ENCODE results near the gene ZNF780A. TPM values are rescaled to one million over a fixed set of nuclear protein-coding genes. Genes with fewer than 3 reads are reported as not detected.
A peak's percentile ranks its signal among the peaks of the same experiment; 100 is the strongest.

Gene ZNF780A
- total and polyA plus RNA-seq, 7 experiments from 2014 or later, result 13.9 to 49.5 (median 21.2) TPM

DNA sequence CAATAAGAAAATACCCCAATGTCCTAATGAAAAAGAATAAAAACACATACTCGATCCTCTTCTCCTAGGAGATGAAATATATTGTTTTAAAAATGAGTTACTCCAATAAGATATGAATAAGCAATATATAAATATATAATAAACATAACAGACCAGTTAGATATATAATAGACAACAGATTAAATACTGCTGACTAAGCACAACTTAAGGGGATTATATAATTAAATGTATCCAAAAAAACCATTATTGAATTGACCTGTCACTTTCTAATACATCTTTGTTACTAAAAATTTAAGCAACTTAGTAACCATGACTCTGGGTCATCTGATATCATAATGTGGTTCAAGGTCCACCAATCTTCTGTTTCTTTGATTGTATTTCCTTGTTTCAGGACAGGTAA lies 20.7 kb downstream of the ZNF780A start:
- no peak overlapping the region for H3K4me3 ChIP-seq (ENCODE audit: low read length)
- Mint-ChIP-seq H3K27ac (no peak overlapping the region), H3K9me3 (peaks cover 0 to 61% (median 22%) of the 10 kb centered on the region in 11 donors), H3K4me3 (no peak overlapping the region), H3K27me3 (no peaks in the 10 kb centered on the region), H3K4me1 (no peaks in the 10 kb centered on the region), H3K36me3 (peaks cover 9 to 63% (median 61%) of the 10 kb centered on the region in 5 donors)
- H3K27me3 ChIP-seq (ENCODE audit: control insufficient read depth in 2 of 2, insufficient read depth in 2 of 2, low read length in 2 of 2), result no peaks in the 10 kb centered on the region
- peaks cover 0 to 14% (median 2%) of the 10 kb centered on the region in 3 experiments for H3K36me3 ChIP-seq (ENCODE audit: control insufficient read depth in 2 of 3, insufficient read depth in 3 of 3, low read length in 3 of 3)
- POLR2A ChIA-PET, result interaction anchor here (1.9 kb wide), 1 partner anchor 14 kb away, joined by 5 read pairs; the partner anchor contains the start of gene ZNF780B
- peaks cover 0 to 23% (median 0%) of the 10 kb centered on the region in 3 experiments for H3K9me3 ChIP-seq (ENCODE audit: control insufficient read depth in 2 of 3, low read length in 3 of 3)
- no peak for DNase-seq
- no peaks in the 10 kb centered on the region for H3K4me1 ChIP-seq (ENCODE audit: control insufficient read depth in 2 of 2, insufficient read depth in 2 of 2, low read length in 2 of 2)
- CTCF ChIA-PET, result no interaction called here
- intact Hi-C loops (cut with micrococcal nuclease), result loop anchor here in 1 of 2 donors (10.0 kb wide), 1 partner anchor 45 kb away; no protein-coding TSS in a partner anchor
- no peak for ATAC-seq
- H3K27ac ChIP-seq (ENCODE audit: low read depth, low read length), result no peak overlapping the region

DNA sequence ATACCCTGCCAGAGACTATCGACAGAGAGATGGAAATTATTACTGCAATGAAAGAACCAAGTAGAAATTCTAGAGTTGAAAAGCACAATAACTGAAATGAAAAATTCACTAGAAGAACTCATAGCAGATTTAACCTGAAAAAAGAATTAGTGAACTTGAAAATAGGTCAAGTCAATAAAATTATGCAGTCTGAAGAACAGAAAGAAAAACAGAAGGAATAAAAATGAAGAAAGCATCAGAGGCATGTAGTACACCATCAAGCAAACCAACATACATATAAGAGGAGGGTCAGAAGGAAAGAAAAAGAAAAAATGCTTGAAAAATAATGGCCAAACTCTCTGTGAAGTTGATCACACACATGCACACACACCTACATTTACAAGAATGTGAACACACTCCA lies 31.1 kb downstream of the ZNF780A start:
- Histone ChIP-seq H3K27me3 (ENCODE audit: control insufficient read depth in 2 of 2, insufficient read depth in 2 of 2, low read length in 2 of 2) (no peaks in the 10 kb centered on the region), H3K27ac (ENCODE audit: low read depth, low read length) (no peak overlapping the region), H3K9me3 (ENCODE audit: control insufficient read depth in 2 of 3, low read length in 3 of 3) (peaks cover 0 to 13% (median 0%) of the 10 kb centered on the region in 3 experiments), H3K4me1 (ENCODE audit: control insufficient read depth in 2 of 2, insufficient read depth in 2 of 2, low read length in 2 of 2) (peaks cover 8 to 10% of the 10 kb centered on the region in 2 donors), H3K4me3 (ENCODE audit: low read length) (no peak overlapping the region), H3K36me3 (ENCODE audit: control insufficient read depth in 2 of 3, insufficient read depth in 3 of 3, low read length in 3 of 3) (peaks cover 0 to 7% (median 0%) of the 10 kb centered on the region in 3 experiments)
- DNase-seq, result no peak
- Mint-ChIP-seq H3K4me1 (peaks cover 10 to 28% (median 22%) of the 10 kb centered on the region in 7 donors), H3K27me3 (peaks cover 0 to 14% (median 6%) of the 10 kb centered on the region in 5 donors), H3K36me3 (peaks cover 0 to 16% (median 10%) of the 10 kb centered on the region in 5 donors), H3K27ac (no peak overlapping the region), H3K9me3 (peaks cover 8 to 53% (median 33%) of the 10 kb centered on the region in 11 donors), H3K4me3 (no peak overlapping the region)
- intact Hi-C loops (cut with micrococcal nuclease), result loop anchor here in 1 of 2 donors (5.0 kb wide), 1 partner anchor 33 kb away; the partner anchor contains the start of gene ZNF780A
- ChIA-PET CTCF (no interaction called here), POLR2A (no interaction called here)
- ATAC-seq, result no peak

DNA sequence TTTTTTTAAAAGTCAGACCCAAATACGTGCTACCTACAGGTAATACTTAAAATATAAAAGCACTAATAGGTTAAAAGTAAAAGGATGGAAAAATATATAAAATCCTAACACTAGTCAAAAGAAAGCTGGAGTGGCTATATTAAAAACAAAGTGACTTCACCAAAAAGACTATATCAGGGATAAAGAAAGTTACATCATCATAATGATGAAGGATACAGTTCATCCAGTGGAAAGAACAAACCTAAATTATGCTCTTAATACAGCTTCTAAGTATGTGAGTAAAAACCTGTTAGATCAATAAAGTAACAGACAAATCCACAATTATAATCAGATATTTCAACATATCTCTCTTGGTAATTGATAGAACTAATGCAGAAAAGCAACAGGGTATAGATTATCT lies 33.6 kb downstream of the ZNF780A start:
- Histone ChIP-seq H3K9me3 (ENCODE audit: control insufficient read depth in 2 of 3, low read length in 3 of 3) (peaks cover 0 to 13% (median 0%) of the 10 kb centered on the region in 3 experiments), H3K27me3 (ENCODE audit: control insufficient read depth in 2 of 2, insufficient read depth in 2 of 2, low read length in 2 of 2) (no peaks in the 10 kb centered on the region), H3K4me3 (ENCODE audit: low read length) (no peak overlapping the region), H3K27ac (ENCODE audit: low read depth, low read length) (no peak overlapping the region), H3K36me3 (ENCODE audit: control insufficient read depth in 2 of 3, insufficient read depth in 3 of 3, low read length in 3 of 3) (peaks cover 0 to 7% (median 0%) of the 10 kb centered on the region in 3 experiments), H3K4me1 (ENCODE audit: control insufficient read depth in 2 of 2, insufficient read depth in 2 of 2, low read length in 2 of 2) (peaks cover 12% of the 10 kb centered on the region in 2 donors)
- DNase-seq (no peak), ATAC-seq (no peak)
- Mint-ChIP-seq H3K4me1 (peaks cover 31 to 52% (median 46%) of the 10 kb centered on the region in 7 donors), H3K9me3 (peaks cover 7 to 41% (median 24%) of the 10 kb centered on the region in 11 donors), H3K27ac (peak overlapping the region in 4 of 9 donors; percentile 89 to 99 (median 98)), H3K4me3 (peak overlapping the region in 9 of 10 donors; percentile 97 to 100 (median 99)), H3K36me3 (peaks cover 17 to 34% (median 22%) of the 10 kb centered on the region in 5 donors), H3K27me3 (peaks cover 0 to 14% (median 6%) of the 10 kb centered on the region in 5 donors)
- ChIA-PET POLR2A (interaction anchor here (2.8 to 3.4 kb wide), 2 partner anchors 33 to 60 kb away, joined by 12 to 13 read pairs; partner anchors contain the start of genes ZNF546 and ZNF780A), CTCF (no interaction called here)
- intact Hi-C loops (cut with micrococcal nuclease), result loop anchor here in 1 of 2 donors (5.0 kb wide), 1 partner anchor 35 kb away; the partner anchor contains the start of gene ZNF780A

- CTCF ChIA-PET, result no interaction called here
- H3K27me3 Mint-ChIP-seq, result peaks cover 0 to 14% (median 6%) of the 10 kb centered on the region in 5 donors
- peaks cover 17 to 39% (median 27%) of the 10 kb centered on the region in 5 donors for H3K36me3 Mint-ChIP-seq
- H3K4me3 ChIP-seq (ENCODE audit: low read length), result peak overlapping the region; percentile 81
- peaks cover 31 to 59% (median 52%) of the 10 kb centered on the region in 7 donors for H3K4me1 Mint-ChIP-seq
- POLR2A ChIA-PET, result interaction anchor here (1.4 to 3.4 kb wide), 5 partner anchors 14 to 86 kb away, joined by 5 to 13 read pairs (median 6); partner anchors contain the start of genes PSMC4, ZNF546 and ZNF780A
- H3K4me3 Mint-ChIP-seq, result peak overlapping the region; percentile 97 to 100 (median 99)
- ATAC-seq, result no peak
- H3K4me1 ChIP-seq (ENCODE audit: control insufficient read depth in 2 of 2, insufficient read depth in 2 of 2, low read length in 2 of 2), result peaks cover 12% of the 10 kb centered on the region in 2 donors
- no peaks in the 10 kb centered on the region for H3K27me3 ChIP-seq (ENCODE audit: control insufficient read depth in 2 of 2, insufficient read depth in 2 of 2, low read length in 2 of 2)
- peak overlapping the region; percentile 89 for H3K27ac ChIP-seq (ENCODE audit: low read depth, low read length)
- no peak for DNase-seq
- H3K36me3 ChIP-seq (ENCODE audit: control insufficient read depth in 2 of 3, insufficient read depth in 3 of 3, low read length in 3 of 3), result peaks cover 0 to 7% (median 0%) of the 10 kb centered on the region in 3 experiments
- peaks cover 5 to 37% (median 23%) of the 10 kb centered on the region in 11 donors for H3K9me3 Mint-ChIP-seq
- peak overlapping the region; percentile 48 to 99 (median 96) for H3K27ac Mint-ChIP-seq
- peaks cover 0 to 13% (median 0%) of the 10 kb centered on the region in 3 experiments for H3K9me3 ChIP-seq (ENCODE audit: control insufficient read depth in 2 of 3, low read length in 3 of 3)
- intact Hi-C loops (cut with micrococcal nuclease), result loop anchor here (1.0 to 5.0 kb wide), 4 partner anchors 34 to 85 kb away; partner anchors contain the start of genes ZNF780A (in 2 of the 2), PSMC4 (in 1 of the 2) and ZNF546 (in 1 of the 2)
These were observed 34.2 kb downstream of the ZNF780A start for GRCh38 chr19:40056505-40056904.

DNA sequence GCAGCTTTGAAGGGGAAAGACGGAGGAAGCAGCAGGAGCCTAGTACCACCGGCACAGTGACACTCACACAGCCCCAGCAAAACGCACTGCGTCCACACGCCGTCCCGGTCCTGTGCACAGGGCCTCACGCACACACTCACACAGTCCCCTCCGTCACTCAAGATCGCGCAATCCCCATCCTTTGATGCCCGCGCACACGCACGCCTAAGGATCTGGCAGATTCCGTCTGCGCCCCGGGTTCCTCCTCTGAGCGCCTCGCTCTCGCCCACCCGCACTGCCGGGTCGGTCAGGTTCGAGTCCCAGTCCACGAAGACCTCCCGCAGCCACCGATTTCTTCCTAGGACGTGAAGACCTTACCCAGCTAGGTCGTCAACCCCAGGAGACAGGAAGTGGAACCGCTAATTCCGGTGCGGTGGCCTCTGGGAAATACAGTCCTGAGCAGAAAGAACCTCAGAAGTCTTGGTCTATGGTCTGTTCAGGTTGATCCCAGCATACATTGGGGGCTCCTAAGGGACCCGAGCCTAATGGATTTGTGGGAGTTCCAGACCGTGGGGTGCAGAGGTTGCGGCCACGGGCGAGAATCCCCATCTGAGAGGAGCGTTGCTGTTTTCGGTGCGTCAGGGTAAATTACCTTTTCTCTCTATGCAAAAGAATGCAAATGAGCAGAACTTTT lies 34.8 kb downstream of the ZNF780A start, which contains the start of gene ZNF780B:
ZNF780B (minus strand) TSS at position 400 of the 673 bp plus-strand sequence. CDS start 5,899 bp downstream, outside the sequence.
- peaks cover 17 to 42% (median 30%) of the 10 kb centered on the region in 5 donors for H3K36me3 Mint-ChIP-seq
- H3K4me3 ChIP-seq (ENCODE audit: low read length), result peak within 1 kb of the TSS; percentile 81
- H3K4me1 Mint-ChIP-seq, result peaks cover 31 to 62% (median 54%) of the 10 kb centered on the region in 7 donors

DNA sequence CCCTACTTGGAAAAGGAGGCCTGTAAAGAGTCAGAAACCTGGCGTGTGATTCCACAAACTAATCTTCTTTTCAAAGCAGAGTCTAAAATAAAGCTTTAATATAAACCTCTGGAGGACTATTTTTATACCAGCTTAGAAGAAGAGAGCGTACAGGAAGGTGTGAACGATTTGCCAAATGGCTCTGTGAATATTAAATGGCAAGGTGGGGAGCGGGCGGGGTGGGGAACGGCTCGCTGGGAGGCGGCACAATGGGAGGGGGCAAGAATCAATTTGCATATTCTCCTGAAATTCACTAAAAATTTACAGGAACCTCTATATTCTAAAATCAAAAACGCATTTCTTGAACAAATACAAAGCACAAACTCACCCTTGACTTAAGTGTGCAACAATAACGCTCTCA lies 35.7 kb downstream of the ZNF780A start:
- POLR2A ChIA-PET, result interaction anchor here (0.8 to 3.4 kb wide), 5 partner anchors 16 to 84 kb away, joined by 3 to 13 read pairs (median 6); partner anchors contain the start of genes PSMC4, ZNF546 and ZNF780A
- intact Hi-C loops (cut with micrococcal nuclease), result loop anchor here in 1 of 2 donors (1.0 to 5.0 kb wide), 2 partner anchors 37 to 59 kb away; partner anchors contain the start of gene ZNF780A
- H3K27ac ChIP-seq (ENCODE audit: low read depth, low read length), result peak overlapping the region; percentile 89
- H3K4me3 ChIP-seq (ENCODE audit: low read length), result peak overlapping the region; percentile 81
- peaks cover 0 to 14% (median 0%) of the 10 kb centered on the region in 3 experiments for H3K36me3 ChIP-seq (ENCODE audit: control insufficient read depth in 2 of 3, insufficient read depth in 3 of 3, low read length in 3 of 3)
- CTCF ChIA-PET, result no interaction called here
- H3K9me3 ChIP-seq (ENCODE audit: control insufficient read depth in 2 of 3, low read length in 3 of 3), result peaks cover 0 to 19% (median 0%) of the 10 kb centered on the region in 3 experiments
- H3K36me3 Mint-ChIP-seq, result peaks cover 21 to 48% (median 37%) of the 10 kb centered on the region in 5 donors
- H3K27ac Mint-ChIP-seq, result peak overlapping the region in 8 of 9 donors; percentile 12 to 99 (median 84)
- peaks cover 31 to 69% (median 54%) of the 10 kb centered on the region in 7 donors for H3K4me1 Mint-ChIP-seq
- H3K9me3 Mint-ChIP-seq, result peaks cover 0 to 39% (median 20%) of the 10 kb centered on the region in 11 donors
- H3K4me3 Mint-ChIP-seq, result peak overlapping the region; percentile 97 to 100 (median 99)
- H3K27me3 ChIP-seq (ENCODE audit: control insufficient read depth in 2 of 2, insufficient read depth in 2 of 2, low read length in 2 of 2), result no peaks in the 10 kb centered on the region
- H3K27me3 Mint-ChIP-seq, result peaks cover 0 to 14% (median 6%) of the 10 kb centered on the region in 5 donors
- peaks cover 12% of the 10 kb centered on the region in 2 donors for H3K4me1 ChIP-seq (ENCODE audit: control insufficient read depth in 2 of 2, insufficient read depth in 2 of 2, low read length in 2 of 2)
- DNase-seq (no peak), ATAC-seq (no peak)

More for the DNA sequence above, 34.8 kb downstream of the ZNF780A start, which contains the start of gene ZNF780B:
- CTCF ChIA-PET, result no interaction called here
- H3K27ac ChIP-seq (ENCODE audit: low read depth, low read length), result peak within 1 kb of the TSS; percentile 89
- intact Hi-C loops (cut with micrococcal nuclease), result loop anchor here (1.0 to 5.0 kb wide), 5 partner anchors 34 to 85 kb away; partner anchors contain the start of genes ZNF780A (in 2 of the 2), PSMC4 (in 1 of the 2) and ZNF546 (in 1 of the 2)
- DNase-seq (peak; percentile 33 to 79 (median 76)), ATAC-seq (peak; percentile 94)
- Mint-ChIP-seq H3K9me3 (peaks cover 4 to 36% (median 22%) of the 10 kb centered on the region in 11 donors), H3K4me3 (peak within 1 kb of the TSS; percentile 97 to 100 (median 99)), H3K27me3 (peaks cover 0 to 14% (median 6%) of the 10 kb centered on the region in 5 donors), H3K27ac (peak within 1 kb of the TSS; percentile 89 to 99 (median 96))
- POLR2A ChIA-PET, result interaction anchor here (0.6 to 3.4 kb wide), 7 partner anchors 8 to 85 kb away, joined by 3 to 13 read pairs (median 5); partner anchors contain the start of genes PSMC4, ZNF546 and ZNF780A
- H3K4me1 ChIP-seq (ENCODE audit: control insufficient read depth in 2 of 2, insufficient read depth in 2 of 2, low read length in 2 of 2), result peaks cover 12% of the 10 kb centered on the region in 2 donors
- H3K27me3 ChIP-seq (ENCODE audit: control insufficient read depth in 2 of 2, insufficient read depth in 2 of 2, low read length in 2 of 2), result no peaks in the 10 kb centered on the region
- peaks cover 0 to 7% (median 0%) of the 10 kb centered on the region in 3 experiments for H3K36me3 ChIP-seq (ENCODE audit: control insufficient read depth in 2 of 3, insufficient read depth in 3 of 3, low read length in 3 of 3)
- H3K9me3 ChIP-seq (ENCODE audit: control insufficient read depth in 2 of 3, low read length in 3 of 3), result peaks cover 0 to 13% (median 0%) of the 10 kb centered on the region in 3 experiments
